Naive thymus-derived CD4-positive, alpha-beta T cell (primary cell): Measurements from ENCODE around the gene QRICH2. TPM values are rescaled to one million over a fixed set of nuclear protein-coding genes. Genes with fewer than 3 reads are reported as not detected.

Source experiments
- polyA plus RNA-seq, 2 donors: library from polyadenylated mRNA; unstranded; fragments of 300-500 nt; fragmentation: Illumina TruSeq; gene quantifications; one replicate each; pipeline ENCODE4 v1.2.3, GENCODE V29; 2021
- total RNA-seq, 6 experiments: library from RNA in 5 of 6; stranded (reverse) in 5 of 6; gene quantifications; 1 replicate in 5 of 6; 2 replicates in 1 of 6; pipeline ENCODE4 v1.2.3 and lab custom pipeline; 2021 to 2026

The QRICH2 gene
- total and polyA plus RNA-seq, 7 experiments from 2014 or later = 0.09 to 6.8 (median 3.3) TPM

Other genes with a start within 250 kb of the QRICH2 start
- gene SRP68, start 235.8 kb downstream of the QRICH2 start, total RNA-seq = 100 to 1,000 TPM in 1 of 5 experiments, 10 to 100 TPM in 4; 70.8 to 105 (median 91.9) TPM
- gene SRP68, start 235.8 kb downstream of the QRICH2 start, polyA plus RNA-seq = 10 to 100 TPM; 69.6 to 94.0 TPM
- gene GALR2, start 233.5 kb downstream of the QRICH2 start, total RNA-seq = 1 to 10 TPM in 2 of 5 experiments, not detected in 3; 1.0 to 1.2 TPM
- under 1 TPM in 1 of 2 donors, not detected in 1; 0.13 TPM for gene GALR2, start 233.5 kb downstream of the QRICH2 start, polyA plus RNA-seq
- gene ZACN, start 229.1 kb downstream of the QRICH2 start, total RNA-seq = 1 to 10 TPM in 1 of 5 experiments, under 1 TPM in 3, not detected in 1; 0.24 to 1.1 (median 0.28) TPM
- gene ZACN, start 229.1 kb downstream of the QRICH2 start, polyA plus RNA-seq = 1 to 10 TPM; 2.3 to 4.6 TPM
- 100 to 1,000 TPM; 112 to 204 (median 160) TPM for gene EXOC7, start 204.5 kb downstream of the QRICH2 start, total RNA-seq
- 10 to 100 TPM; 46.6 to 73.3 TPM for gene EXOC7, start 204.5 kb downstream of the QRICH2 start, polyA plus RNA-seq
- 1 to 10 TPM in 4 of 5 experiments, under 1 TPM in 1; 0.29 to 2.2 (median 1.4) TPM for gene FOXJ1, start 167.0 kb downstream of the QRICH2 start, total RNA-seq
- gene FOXJ1, start 167.0 kb downstream of the QRICH2 start, polyA plus RNA-seq = 1 to 10 TPM in 1 of 2 donors, under 1 TPM in 1; 0.27 to 1.0 TPM
- 10 to 100 TPM; 49.2 to 96.3 (median 50.8) TPM for gene RNF157, start 67.8 kb downstream of the QRICH2 start, total RNA-seq
- 10 to 100 TPM; 10.4 to 17.3 TPM for gene RNF157, start 67.8 kb downstream of the QRICH2 start, polyA plus RNA-seq
- gene UBALD2, start 42.9 kb downstream of the QRICH2 start, total RNA-seq = 100 to 1,000 TPM; 103 to 263 (median 241) TPM
- gene UBALD2, start 42.9 kb downstream of the QRICH2 start, polyA plus RNA-seq = 10 to 100 TPM in 1 of 2 donors, 1 to 10 TPM in 1; 6.9 to 11.1 TPM
- 10 to 100 TPM; 19.6 to 55.9 (median 45.8) TPM for gene PRPSAP1, start 45.6 kb upstream of the QRICH2 start, total RNA-seq
- gene PRPSAP1, start 45.6 kb upstream of the QRICH2 start, polyA plus RNA-seq = 10 to 100 TPM; 53.3 to 59.1 TPM
- 10 to 100 TPM in 1 of 5 experiments, 1 to 10 TPM in 2, under 1 TPM in 2; 0.43 to 14.1 (median 1.9) TPM for gene SPHK1, start 76.3 kb upstream of the QRICH2 start, total RNA-seq
- gene SPHK1, start 76.3 kb upstream of the QRICH2 start, polyA plus RNA-seq = under 1 TPM; 0.45 to 0.46 TPM
- 10 to 100 TPM; 32.6 to 50.8 (median 41.6) TPM for gene UBE2O, start 144.9 kb upstream of the QRICH2 start, total RNA-seq
- 10 to 100 TPM in 1 of 2 donors, 1 to 10 TPM in 1; 8.7 to 15.4 TPM for gene UBE2O, start 144.9 kb upstream of the QRICH2 start, polyA plus RNA-seq
- not detected for gene AANAT, start 159.3 kb upstream of the QRICH2 start, total RNA-seq
- gene AANAT, start 159.3 kb upstream of the QRICH2 start, polyA plus RNA-seq = not detected
- gene RHBDF2, start 193.1 kb upstream of the QRICH2 start, total RNA-seq = 100 to 1,000 TPM in 1 of 5 experiments, 10 to 100 TPM in 4; 31.1 to 119 (median 35.4) TPM
- 1 to 10 TPM; 2.9 to 7.5 TPM for gene RHBDF2, start 193.1 kb upstream of the QRICH2 start, polyA plus RNA-seq
- gene CYGB, start 229.4 kb upstream of the QRICH2 start, total RNA-seq = not detected
- gene CYGB, start 229.4 kb upstream of the QRICH2 start, polyA plus RNA-seq = under 1 TPM; 0.33 to 0.35 TPM
- gene PRCD, start 231.8 kb upstream of the QRICH2 start, total RNA-seq = not detected
- gene PRCD, start 231.8 kb upstream of the QRICH2 start, polyA plus RNA-seq = 1 to 10 TPM in 1 of 2 donors, not detected in 1; 1.3 TPM